Uterus (tissue), 4 donors: ENCODE data around the gene NOS1AP. TPM values are rescaled to one million over a fixed set of nuclear protein-coding genes. Genes with fewer than 3 reads are reported as not detected.

Experiments
- DNase-seq, 2 donors: peaks; one replicate each; pipeline ENCODE4 v3.0.0-alpha.2; 2019 to 2020
- H3K27ac ChIP-seq, 2 donors: fragments of 200-600 bp; sonication (generic); 1 replicate in 1 of 2; 2 replicates in 1 of 2; pipeline ENCODE4 v1.5.1; 2016 to 2018
- H3K27me3 ChIP-seq, 2 donors: fragments of 200-600 bp; sonication (generic); one replicate each; pipeline ENCODE4 v1.5.1; 2018 to 2019; ENCODE audit warnings: control low read depth in 1 of 2
- H3K36me3 ChIP-seq, 2 donors: fragments of 200-600 bp; sonication (generic); one replicate each; pipeline ENCODE4 v1.5.1; 2019; ENCODE audit warnings: control low read depth in 1 of 2
- H3K4me1 ChIP-seq, 2 donors: fragments of 200-600 bp; sonication (generic); one replicate each; pipeline ENCODE4 v1.5.1; 2018 to 2019; ENCODE audit warnings: control low read depth in 1 of 2
- H3K4me3 ChIP-seq, 2 donors: fragments of 200-600 bp; sonication (generic); 1 replicate in 1 of 2; 2 replicates in 1 of 2; pipeline ENCODE4 v1.5.1; 2018 to 2019; ENCODE audit warnings: mild to moderate bottlenecking in 1 of 2
- H3K9me3 ChIP-seq, 2 donors: fragments of 200-600 bp; sonication (generic); one replicate each; pipeline ENCODE4 v1.5.1; 2019; ENCODE audit warnings: control low read depth in 1 of 2
- POLR2A ChIP-seq, 2 donors: fragments of 450-650 bp; IDR thresholded peaks; one replicate each; pipeline ENCODE4 v1.6.1; 2016; ENCODE audit warnings: antibody characterized with exemption in 2 of 2, mild to moderate bottlenecking in 1 of 2, moderate library complexity in 1 of 2
- intact Hi-C: fragments of 100-400 bp; cut with DNase I; formaldehyde crosslinking; loops from one replicate; pipeline ENCODE4 v1.15.1; 2023; ENCODE audit warnings: low total_unique reads
- total RNA-seq, 4 donors: library from RNA; depleted of rRNA in 3 of 4; stranded (reverse); fragments of >200 nt in 3 of 4; gene quantifications; one replicate each; pipeline versions ENCODE4 v1.1.0 to v1.2.4, GENCODE V29; 2014 to 2023
- TF ChIP-seq, protein P1 (sequence below), 4 experiments: fragments of 200-600 bp in 2 of 4; fragments of 450-650 bp in 2 of 4; sonication (generic) in 2 of 4; IDR thresholded peaks; one replicate each; pipeline ENCODE4 v1.5.1; 2016 to 2019; ENCODE audit warnings: antibody characterized with exemption in 4 of 4, mild to moderate bottlenecking in 2 of 4, moderate library complexity in 1 of 4
- donor health status: DM: yes; HTN: yes; CAD: no.

NOS1AP gene
- total RNA-seq, 4 donors from 2014 or later: under 0.01 to 5.3 (median 1.9) TPM; not detected in 1

DNA sequence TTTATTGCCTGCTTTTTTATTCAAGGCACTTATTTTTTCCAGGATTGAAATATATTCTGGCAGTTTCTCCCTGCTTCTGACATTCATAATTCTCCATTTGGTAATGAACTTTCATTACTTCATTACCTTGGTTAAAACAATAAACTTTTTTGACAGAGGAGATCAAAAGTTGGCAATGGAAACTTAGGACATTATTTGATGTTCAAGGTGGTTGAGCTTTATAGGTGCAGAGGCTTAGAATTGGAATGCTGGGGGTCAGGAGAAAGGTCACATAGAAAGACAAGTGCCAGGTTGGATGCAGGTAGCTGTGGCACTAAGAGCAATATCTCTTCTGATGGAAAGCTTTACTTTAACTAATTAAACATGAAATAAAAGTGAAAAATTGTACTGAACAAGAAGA lies 154.8 kb downstream of the NOS1AP start:
- no peak for DNase-seq
- Histone ChIP-seq H3K9me3 (no peaks in the 10 kb centered on the region), H3K27ac (no peak overlapping the region), H3K36me3 (no peaks in the 10 kb centered on the region), H3K27me3 (no peaks in the 10 kb centered on the region), H3K4me1 (no peaks in the 10 kb centered on the region), H3K4me3 (no peak overlapping the region)
- no peak for TF ChIP-seq POLR2A (IDR thresholded peaks at IDR 0.05)
- TF ChIP-seq, protein P1, sequence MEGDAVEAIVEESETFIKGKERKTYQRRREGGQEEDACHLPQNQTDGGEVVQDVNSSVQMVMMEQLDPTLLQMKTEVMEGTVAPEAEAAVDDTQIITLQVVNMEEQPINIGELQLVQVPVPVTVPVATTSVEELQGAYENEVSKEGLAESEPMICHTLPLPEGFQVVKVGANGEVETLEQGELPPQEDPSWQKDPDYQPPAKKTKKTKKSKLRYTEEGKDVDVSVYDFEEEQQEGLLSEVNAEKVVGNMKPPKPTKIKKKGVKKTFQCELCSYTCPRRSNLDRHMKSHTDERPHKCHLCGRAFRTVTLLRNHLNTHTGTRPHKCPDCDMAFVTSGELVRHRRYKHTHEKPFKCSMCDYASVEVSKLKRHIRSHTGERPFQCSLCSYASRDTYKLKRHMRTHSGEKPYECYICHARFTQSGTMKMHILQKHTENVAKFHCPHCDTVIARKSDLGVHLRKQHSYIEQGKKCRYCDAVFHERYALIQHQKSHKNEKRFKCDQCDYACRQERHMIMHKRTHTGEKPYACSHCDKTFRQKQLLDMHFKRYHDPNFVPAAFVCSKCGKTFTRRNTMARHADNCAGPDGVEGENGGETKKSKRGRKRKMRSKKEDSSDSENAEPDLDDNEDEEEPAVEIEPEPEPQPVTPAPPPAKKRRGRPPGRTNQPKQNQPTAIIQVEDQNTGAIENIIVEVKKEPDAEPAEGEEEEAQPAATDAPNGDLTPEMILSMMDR (IDR thresholded peaks at IDR 0.05): no peak
- intact Hi-C loops: no loop called here

DNA sequence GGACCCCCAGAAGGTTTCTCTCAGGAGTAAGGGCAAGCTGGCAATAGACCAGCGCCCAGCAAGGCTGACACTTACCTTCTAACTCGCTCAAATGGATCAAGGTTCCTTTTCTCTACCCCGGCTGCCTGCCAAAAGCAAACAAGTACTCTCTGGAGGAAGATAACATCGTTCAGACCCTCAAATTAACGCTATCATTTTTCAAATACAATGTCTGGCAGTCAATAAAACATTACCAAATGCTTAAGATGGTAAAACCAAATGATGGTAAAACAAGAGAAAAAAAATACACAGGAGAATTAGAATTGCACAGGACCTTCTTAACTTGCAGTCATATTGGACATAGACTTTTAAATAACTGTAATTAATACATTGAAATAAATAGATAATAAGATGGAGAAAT lies 159.1 kb downstream of the NOS1AP start:
- H3K9me3 ChIP-seq: no peaks in the 10 kb centered on the region
- intact Hi-C loops: no loop called here
- no peak for TF ChIP-seq POLR2A (IDR thresholded peaks at IDR 0.05)
- TF ChIP-seq, protein P1 (IDR thresholded peaks at IDR 0.05): no peak
- H3K27ac ChIP-seq: no peak overlapping the region
- no peak overlapping the region for H3K4me3 ChIP-seq
- no peaks in the 10 kb centered on the region for H3K36me3 ChIP-seq
- H3K4me1 ChIP-seq: no peaks in the 10 kb centered on the region
- DNase-seq: no peak
- no peaks in the 10 kb centered on the region for H3K27me3 ChIP-seq

DNA sequence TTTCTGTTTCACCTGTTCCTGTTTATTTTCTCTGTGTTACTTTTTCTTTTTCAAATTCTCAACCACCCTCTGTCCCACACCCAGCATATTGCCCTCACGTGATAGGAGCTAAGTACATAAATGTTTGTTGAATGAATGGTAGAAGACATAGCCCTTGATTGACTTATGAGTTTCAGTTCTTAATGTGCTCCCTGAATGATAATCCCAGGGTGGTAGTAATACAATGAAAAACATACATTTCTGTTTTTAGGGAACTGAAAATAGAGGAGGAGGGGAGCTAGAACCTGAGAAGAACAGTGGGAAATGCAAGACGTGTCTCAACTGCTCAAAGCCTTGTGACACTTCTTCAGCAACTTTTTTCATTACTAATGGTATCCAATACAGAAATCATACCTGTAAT lies 160.1 kb downstream of the NOS1AP start:
- DNase-seq: no peak
- Histone ChIP-seq H3K9me3 (no peaks in the 10 kb centered on the region), H3K27me3 (no peaks in the 10 kb centered on the region), H3K4me3 (no peak overlapping the region), H3K4me1 (no peaks in the 10 kb centered on the region), H3K27ac (no peak overlapping the region), H3K36me3 (no peaks in the 10 kb centered on the region)
- TF ChIP-seq, protein P1 (IDR thresholded peaks at IDR 0.05): no peak
- TF ChIP-seq POLR2A (IDR thresholded peaks at IDR 0.05): no peak
- intact Hi-C loops: no loop called here

DNA sequence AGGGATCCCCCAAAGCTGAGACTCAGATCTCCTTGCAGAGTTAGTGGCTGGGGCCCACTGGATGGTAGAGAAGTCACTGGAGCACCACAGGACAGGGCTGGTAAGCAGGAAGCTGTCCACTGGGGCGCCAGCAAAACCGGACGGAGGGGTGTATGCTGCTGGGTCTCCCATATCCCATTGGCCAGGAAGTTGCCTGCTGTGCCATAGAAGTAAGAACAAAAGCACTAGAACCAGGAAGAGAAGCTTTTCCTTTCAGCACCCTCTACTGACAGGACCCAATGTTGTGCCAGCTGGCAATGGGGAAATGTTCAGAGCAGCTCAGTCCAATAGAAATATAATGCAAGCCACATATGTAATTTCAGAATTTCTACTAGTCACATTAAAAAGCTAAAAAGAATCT lies 160.6 kb downstream of the NOS1AP start:
- H3K36me3 ChIP-seq: no peaks in the 10 kb centered on the region
- intact Hi-C loops: no loop called here
- no peaks in the 10 kb centered on the region for H3K27me3 ChIP-seq
- H3K4me1 ChIP-seq: no peaks in the 10 kb centered on the region
- H3K27ac ChIP-seq: no peak overlapping the region
- TF ChIP-seq, protein P1 (IDR thresholded peaks at IDR 0.05): no peak
- TF ChIP-seq POLR2A (IDR thresholded peaks at IDR 0.05): no peak
- H3K4me3 ChIP-seq: no peak overlapping the region
- no peak for DNase-seq
- H3K9me3 ChIP-seq: no peaks in the 10 kb centered on the region

DNA sequence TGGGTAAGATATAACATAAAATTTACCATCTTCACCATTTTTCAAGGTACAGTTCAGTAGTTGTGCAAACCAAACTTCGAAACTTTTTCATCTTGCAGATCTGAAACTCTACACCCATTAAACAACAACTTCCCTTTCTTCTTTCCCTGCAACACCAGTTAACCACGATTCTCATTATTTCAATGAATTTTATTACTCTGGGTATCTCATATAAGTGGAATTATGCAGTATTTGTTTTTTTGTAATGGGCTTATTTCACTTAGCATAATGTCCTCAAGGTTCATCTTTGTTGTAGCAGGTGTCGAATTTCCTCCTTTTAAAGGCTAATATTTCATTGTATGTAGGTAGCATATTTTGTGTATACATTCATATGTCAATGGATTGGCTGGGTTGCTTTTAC lies 161.0 kb downstream of the NOS1AP start:
- intact Hi-C loops: no loop called here
- no peak for TF ChIP-seq POLR2A (IDR thresholded peaks at IDR 0.05)
- TF ChIP-seq, protein P1 (IDR thresholded peaks at IDR 0.05): no peak
- Histone ChIP-seq H3K9me3 (no peaks in the 10 kb centered on the region), H3K27ac (no peak overlapping the region), H3K27me3 (no peaks in the 10 kb centered on the region), H3K4me3 (no peak overlapping the region), H3K36me3 (no peaks in the 10 kb centered on the region), H3K4me1 (no peaks in the 10 kb centered on the region)
- no peak for DNase-seq
